Measurements from ENCODE around the gene MEDAG. TPM values are rescaled to one million over a fixed set of nuclear protein-coding genes. Genes with fewer than 3 reads are reported as not detected.
A peak's percentile ranks its signal among the peaks of the same experiment; 100 is the strongest.

The MEDAG gene
- 10 to 100 TPM in 1 of 6 donors, 1 to 10 TPM in 4, not detected in 1; 1.4 to 12.1 (median 5.1) TPM for total RNA-seq

GRCh38 chr13:30905932-30906383, at the start of gene MEDAG:
TSS of gene MEDAG (plus strand) at chr13:30906271. CDS start at chr13:30906516, 245 bp downstream.
- Histone ChIP-seq H3K27ac (peak within 1 kb of the TSS in 2 of 4 donors; percentile 13 to 26), H3K4me3 (peak within 1 kb of the TSS in 3 of 4 donors; percentile 23 to 44 (median 38)), H3K36me3 (no peaks in the 10 kb centered on the region), H3K9me3 (no peaks in the 10 kb centered on the region), H3K27me3 (peaks cover 0 to 17% (median 7%) of the 10 kb centered on the region in 4 donors), H3K4me1 (peaks cover 9 to 26% (median 21%) of the 10 kb centered on the region in 4 donors)
- DNase-seq: peak in 1 of 2 donors; percentile 90
- TF ChIP-seq POLR2AphosphoS5 (IDR thresholded peaks at IDR 0.05): no peak
- no peak for TF ChIP-seq CTCF (IDR thresholded peaks at IDR 0.05)
- TF ChIP-seq EP300 (IDR thresholded peaks at IDR 0.05): no peak
- no peak for TF ChIP-seq POLR2A (IDR thresholded peaks at IDR 0.05)
- ATAC-seq (ENCODE audit: low FRiP score in 2 of 2): peak; percentile 59 to 94
- 20 to 31% methylated on average over 1 to 22 of the region's 35 CpGs for WGBS, 2 donors

GRCh38 chr13:30857018-30857417, 49.1 kb upstream of the MEDAG start:
- 64 to 84% methylated on average over 4 of the region's 4 CpGs for WGBS, 2 donors
- no peak for TF ChIP-seq POLR2A (IDR thresholded peaks at IDR 0.05)
- no peak for TF ChIP-seq POLR2AphosphoS5 (IDR thresholded peaks at IDR 0.05)
- TF ChIP-seq CTCF (IDR thresholded peaks at IDR 0.05): no peak
- no peak for TF ChIP-seq EP300 (IDR thresholded peaks at IDR 0.05)
- H3K27ac ChIP-seq: no peak overlapping the region
- H3K27me3 ChIP-seq: no peaks in the 10 kb centered on the region
- H3K4me3 ChIP-seq: no peak overlapping the region
- peak in 1 of 2 donors; percentile 66 for ATAC-seq (ENCODE audit: low FRiP score in 2 of 2)
- H3K4me1 ChIP-seq: no peaks in the 10 kb centered on the region
- no peak for DNase-seq
- H3K36me3 ChIP-seq: no peaks in the 10 kb centered on the region
- peaks cover 0 to 2% (median 0%) of the 10 kb centered on the region in 4 donors for H3K9me3 ChIP-seq

- Histone ChIP-seq H3K27me3 (no peaks in the 10 kb centered on the region), H3K27ac (no peak overlapping the region), H3K4me1 (peaks cover 0 to 2% (median 0%) of the 10 kb centered on the region in 4 donors), H3K4me3 (no peak overlapping the region), H3K36me3 (no peaks in the 10 kb centered on the region), H3K9me3 (peaks cover 0 to 2% (median 0%) of the 10 kb centered on the region in 4 donors)
- ATAC-seq (ENCODE audit: low FRiP score in 2 of 2) (no peak), DNase-seq (no peak)
- 91 to 93% methylated on average over 6 of the region's 6 CpGs for WGBS, 2 donors
- no peak for TF ChIP-seq POLR2A (IDR thresholded peaks at IDR 0.05)
Measured at GRCh38 chr13:30857636-30858035, 48.4 kb upstream of the MEDAG start.

GRCh38 chr13:30859326-30859725, 46.7 kb upstream of the MEDAG start:
- Histone ChIP-seq H3K4me3 (no peak overlapping the region), H3K27me3 (no peaks in the 10 kb centered on the region), H3K9me3 (peaks cover 0 to 2% (median 0%) of the 10 kb centered on the region in 4 donors), H3K27ac (no peak overlapping the region), H3K4me1 (peaks cover 0 to 5% (median 0%) of the 10 kb centered on the region in 4 donors), H3K36me3 (no peaks in the 10 kb centered on the region)
- WGBS, 2 donors: 74 to 80% methylated on average over 5 of the region's 5 CpGs
- no peak for DNase-seq
- TF ChIP-seq POLR2A (IDR thresholded peaks at IDR 0.05) (no peak), EP300 (IDR thresholded peaks at IDR 0.05) (no peak), POLR2AphosphoS5 (IDR thresholded peaks at IDR 0.05) (no peak), CTCF (IDR thresholded peaks at IDR 0.05) (no peak)
- no peak for ATAC-seq (ENCODE audit: low FRiP score in 2 of 2)

GRCh38 chr13:30861163-30861562, 44.9 kb upstream of the MEDAG start:
- Histone ChIP-seq H3K27me3 (no peaks in the 10 kb centered on the region), H3K4me1 (peaks cover 0 to 5% (median 2%) of the 10 kb centered on the region in 4 donors), H3K27ac (no peak overlapping the region), H3K9me3 (peaks cover 0 to 2% (median 0%) of the 10 kb centered on the region in 4 donors), H3K4me3 (no peak overlapping the region), H3K36me3 (no peaks in the 10 kb centered on the region)
- DNase-seq: no peak
- ATAC-seq (ENCODE audit: low FRiP score in 2 of 2): no peak
- TF ChIP-seq POLR2A (IDR thresholded peaks at IDR 0.05) (no peak), CTCF (IDR thresholded peaks at IDR 0.05) (no peak), EP300 (IDR thresholded peaks at IDR 0.05) (no peak), POLR2AphosphoS5 (IDR thresholded peaks at IDR 0.05) (no peak)
- 76 to 89% methylated on average over 3 of the region's 3 CpGs for WGBS, 2 donors
